Activated CD8-positive, alpha-beta T cell treated with anti-CD3 and anti-CD28 coated beads for 36 hours (primary cell): Measurements from ENCODE around the gene PIGU. TPM values are rescaled to one million over a fixed set of nuclear protein-coding genes. Genes with fewer than 3 reads are reported as not detected.

ENCODE experiments used
- ATAC-seq: fragments of 200-7000 bp; cut with Tn5 transposase; one replicate; pipeline ENCODE4 v1.10.0; 2021; ENCODE audit warnings: mild to moderate bottlenecking, moderate library complexity
- CTCF ChIA-PET: fragments of 350-600 bp; sonication (Branson Sonifier 250); formaldehyde crosslinking; loops from one replicate; lab custom pipeline; 2021; ENCODE audit warnings: antibody characterized with exemption; lab: Charles Lee
- POLR2A ChIA-PET: fragments of 350-600 bp; sonication (Branson Sonifier 250); formaldehyde crosslinking; loops from one replicate; lab custom pipeline; 2021; ENCODE audit warnings: antibody characterized with exemption; lab: Charles Lee
- DNase-seq: peaks from one replicate; pipeline ENCODE4 v3.0.0-alpha.2; 2020
- H3K27ac Mint-ChIP-seq: one replicate; pipeline ENCODE4 v1.8.0; 2021; ENCODE audit warnings: mild to moderate bottlenecking, mixed read lengths
- H3K27me3 Mint-ChIP-seq: one replicate; pipeline ENCODE4 v1.8.0; 2021; ENCODE audit warnings: mixed read lengths
- H3K36me3 Mint-ChIP-seq: one replicate; pipeline ENCODE4 v1.8.0; 2021; ENCODE audit warnings: low read depth, mixed read lengths
- H3K4me1 Mint-ChIP-seq: one replicate; pipeline ENCODE4 v1.8.0; 2021; ENCODE audit warnings: low read depth, mixed read lengths
- H3K4me3 Mint-ChIP-seq: one replicate; pipeline ENCODE4 v1.8.0; 2021; ENCODE audit warnings: mild to moderate bottlenecking, moderate library complexity, mixed read lengths
- H3K9me3 Mint-ChIP-seq: one replicate; pipeline ENCODE4 v1.8.0; 2021; ENCODE audit warnings: mixed read lengths
- CTCF ChIP-seq: fragments of 200-600 bp; IDR thresholded peaks from one replicate; pipeline ENCODE4 v1.8.0; 2022; ENCODE audit warnings: antibody characterized with exemption, mild to moderate bottlenecking
- intact Hi-C: fragments of 100-400 bp; cut with micrococcal nuclease; formaldehyde crosslinking; loops from one replicate; pipeline ENCODE4 v1.10.0; 2022
- total RNA-seq, 2 experiments: library from RNA; stranded (reverse); gene quantifications; one replicate each; pipeline ENCODE4 v1.2.3, GENCODE V29; 2021

PIGU gene
- total RNA-seq, 2 experiments from 2014 or later, result 19.4 to 20.9 TPM

GRCh38 chr20:34511891-34512265, 165.0 kb downstream of the PIGU start:
- TF ChIP-seq CTCF, result no peak
- intact Hi-C loops, result no loop called here
- Mint-ChIP-seq H3K9me3 (no peaks in the 10 kb centered on the region), H3K36me3 (peaks cover 4% of the 10 kb centered on the region), H3K27me3 (no peaks in the 10 kb centered on the region), H3K4me1 (peaks cover 18% of the 10 kb centered on the region), H3K4me3 (no peak overlapping the region), H3K27ac (no peak overlapping the region)
- POLR2A ChIA-PET, result no interaction called here
- CTCF ChIA-PET, result interaction anchor here (1.3 to 1.4 kb wide), 2 partner anchors 11 to 199 kb away, joined by 9 read pairs; no protein-coding TSS in a partner anchor
- DNase-seq (no peak), ATAC-seq (no peak)

- Mint-ChIP-seq H3K36me3 (peaks cover 7% of the 10 kb centered on the region), H3K4me1 (peaks cover 18% of the 10 kb centered on the region), H3K9me3 (no peaks in the 10 kb centered on the region), H3K4me3 (no peak overlapping the region), H3K27me3 (no peaks in the 10 kb centered on the region), H3K27ac (no peak overlapping the region)
- ATAC-seq, result no peak
- DNase-seq, result no peak
- POLR2A ChIA-PET, result interaction anchor here (0.5 kb wide), 1 partner anchor 597 kb away, joined by 3 read pairs; no protein-coding TSS in a partner anchor
- CTCF ChIA-PET, result interaction anchor here (2.1 kb wide), 1 partner anchor 198 kb away, joined by 10 read pairs; no protein-coding TSS in a partner anchor
- intact Hi-C loops, result no loop called here
- TF ChIP-seq CTCF, result no peak
These were observed 166.3 kb downstream of the PIGU start for GRCh38 chr20:34510575-34510974.

Other genes with a start within 250 kb of the PIGU start
- gene DYNLRB1, start 160.7 kb downstream of the PIGU start, total RNA-seq, result 10 to 100 TPM; 66.6 to 70.9 TPM
- 1 to 10 TPM in 1 of 2 experiments, under 1 TPM in 1; 0.92 to 1.0 TPM for gene MAP1LC3A, start 118.4 kb downstream of the PIGU start, total RNA-seq
- 1 to 10 TPM; 4.0 to 4.6 TPM for gene TP53INP2, start 27.3 kb upstream of the PIGU start, total RNA-seq
- gene NCOA6, start 148.6 kb upstream of the PIGU start, total RNA-seq, result 10 to 100 TPM; 15.7 to 17.2 TPM
- 10 to 100 TPM; 13.2 to 14.2 TPM for gene GGT7, start 195.8 kb upstream of the PIGU start, total RNA-seq
- 10 to 100 TPM; 14.2 to 14.3 TPM for gene ACSS2, start 199.5 kb upstream of the PIGU start, total RNA-seq